ENCODE data around the gene C1orf105.

The C1orf105 gene

DNA sequence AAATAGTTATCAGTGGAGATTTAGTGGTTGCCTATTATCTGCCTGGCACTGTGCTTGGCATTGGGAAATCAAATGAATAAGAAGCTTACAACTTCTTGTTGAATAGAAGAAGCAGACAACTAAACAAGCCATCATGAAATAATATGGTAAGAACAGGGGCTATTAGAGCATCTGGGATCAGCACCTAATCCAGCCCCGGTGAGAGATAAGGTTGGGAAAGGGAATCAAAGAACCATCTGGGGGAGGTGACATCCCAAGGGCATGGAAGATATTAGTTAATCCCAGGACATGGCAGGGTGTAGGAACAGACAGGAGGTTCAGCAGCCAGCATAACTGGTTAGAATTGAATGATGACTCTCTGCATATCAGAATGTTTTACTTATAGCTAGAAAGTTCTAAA is 76.2 kb downstream of the C1orf105 start:
- Histone ChIP-seq H3K18ac (ENCODE audit: low read length) (no peak overlapping the region), H2BK120ac (ENCODE audit: low read depth, low read length) (no peak overlapping the region), H3K9ac (ENCODE audit: low read depth, low read length, poor library complexity) (no peak overlapping the region), H3K4me2 (ENCODE audit: insufficient read depth, low read length, poor library complexity, severe bottlenecking) (no peak overlapping the region), H4K91ac (ENCODE audit: low read depth, low read length, poor library complexity) (no peak overlapping the region), H3K27me3 (ENCODE audit: control insufficient read depth in 3 of 3, insufficient read depth in 3 of 3, low read depth in 1 of 3, low read length in 3 of 3) (peaks cover 0 to 32% (median 0%) of the 10 kb centered on the region in 3 experiments), H2AFZ (ENCODE audit: low read length) (peak overlapping the region; percentile 88), H3K4me1 (ENCODE audit: control insufficient read depth in 2 of 2, insufficient read depth in 1 of 2, low read depth in 1 of 2, low read length in 2 of 2) (peaks cover 2 to 6% of the 10 kb centered on the region in 2 donors), H2AK5ac (ENCODE audit: low read depth, low read length) (no peak overlapping the region), H2BK15ac (ENCODE audit: low read length) (no peak overlapping the region), H2BK12ac (ENCODE audit: low read length) (no peak overlapping the region), H3K9me3 (replicated peaks in 1 of 2; ENCODE audit: control insufficient read depth in 2 of 2, insufficient read depth in 1 of 2, low read depth in 1 of 2, low read length in 2 of 2) (no peaks in the 10 kb centered on the region), H4K8ac (ENCODE audit: low read depth, low read length) (no peak overlapping the region), H3K14ac (ENCODE audit: low read length) (no peak overlapping the region), H2BK5ac (ENCODE audit: low read length) (no peak overlapping the region), H3K36me3 (replicated peaks in 1 of 2; ENCODE audit: control insufficient read depth in 2 of 2, insufficient read depth in 2 of 2, low read length in 2 of 2) (no peaks in the 10 kb centered on the region), H3K23ac (ENCODE audit: low read depth, low read length, poor library complexity) (no peak overlapping the region), H3K27ac (replicated peaks; ENCODE audit: low read length) (no peak overlapping the region), H3K4ac (ENCODE audit: low read length) (no peak overlapping the region), H3K79me1 (ENCODE audit: low read depth, low read length) (no peaks in the 10 kb centered on the region), H3K4me3 (ENCODE audit: low read length in 2 of 2) (no peak overlapping the region)
- DNase-seq (ENCODE audit: low spot score) = no peak
- no CpG with 5 or more reads among the region's 1 CpG for WGBS, 2 donors (ENCODE audit: extremely low coverage in 2 of 2, insufficient read length in 2 of 2, insufficient replicate concordance in 1 of 2)

- peak overlapping the region in 1 of 2 donors; percentile 23 for H3K4me3 ChIP-seq (ENCODE audit: low read length in 2 of 2)
- H4K91ac ChIP-seq (ENCODE audit: low read depth, low read length, poor library complexity) = no peak overlapping the region
- no peaks in the 10 kb centered on the region for H3K36me3 ChIP-seq (replicated peaks in 1 of 2; ENCODE audit: control insufficient read depth in 2 of 2, insufficient read depth in 2 of 2, low read length in 2 of 2)
- no peak overlapping the region for H3K4ac ChIP-seq (ENCODE audit: low read length)
- H3K27ac ChIP-seq (replicated peaks; ENCODE audit: low read length) = peak overlapping the region; percentile 73
- peak; percentile 58 for DNase-seq (ENCODE audit: low spot score)
- H2BK120ac ChIP-seq (ENCODE audit: low read depth, low read length) = no peak overlapping the region
- H3K9me3 ChIP-seq (replicated peaks in 1 of 2; ENCODE audit: control insufficient read depth in 2 of 2, insufficient read depth in 1 of 2, low read depth in 1 of 2, low read length in 2 of 2) = no peaks in the 10 kb centered on the region
- H3K18ac ChIP-seq (ENCODE audit: low read length) = no peak overlapping the region
- WGBS, 2 donors (ENCODE audit: extremely low coverage in 2 of 2, insufficient read length in 2 of 2, insufficient replicate concordance in 1 of 2) = no CpG with 5 or more reads among the region's 5 CpGs
- H3K9ac ChIP-seq (ENCODE audit: low read depth, low read length, poor library complexity) = no peak overlapping the region
- no peak overlapping the region for H2BK12ac ChIP-seq (ENCODE audit: low read length)
- H2BK5ac ChIP-seq (ENCODE audit: low read length) = no peak overlapping the region
- H3K4me1 ChIP-seq (ENCODE audit: control insufficient read depth in 2 of 2, insufficient read depth in 1 of 2, low read depth in 1 of 2, low read length in 2 of 2) = peaks cover 2 to 6% of the 10 kb centered on the region in 2 donors
- H2AFZ ChIP-seq (ENCODE audit: low read length) = peak overlapping the region; percentile 88
- peaks cover 0 to 26% (median 0%) of the 10 kb centered on the region in 3 experiments for H3K27me3 ChIP-seq (ENCODE audit: control insufficient read depth in 3 of 3, insufficient read depth in 3 of 3, low read depth in 1 of 3, low read length in 3 of 3)
- H2AK5ac ChIP-seq (ENCODE audit: low read depth, low read length) = no peak overlapping the region
- no peak overlapping the region for H2BK15ac ChIP-seq (ENCODE audit: low read length)
- H3K79me1 ChIP-seq (ENCODE audit: low read depth, low read length) = no peaks in the 10 kb centered on the region
- H3K14ac ChIP-seq (ENCODE audit: low read length) = no peak overlapping the region
- H3K4me2 ChIP-seq (ENCODE audit: insufficient read depth, low read length, poor library complexity, severe bottlenecking) = no peak overlapping the region
- no peak overlapping the region for H4K8ac ChIP-seq (ENCODE audit: low read depth, low read length)
- H3K23ac ChIP-seq (ENCODE audit: low read depth, low read length, poor library complexity) = no peak overlapping the region
These were observed 76.7 kb downstream of the C1orf105 start for GRCh38 chr1:172497230-172497629.

DNA sequence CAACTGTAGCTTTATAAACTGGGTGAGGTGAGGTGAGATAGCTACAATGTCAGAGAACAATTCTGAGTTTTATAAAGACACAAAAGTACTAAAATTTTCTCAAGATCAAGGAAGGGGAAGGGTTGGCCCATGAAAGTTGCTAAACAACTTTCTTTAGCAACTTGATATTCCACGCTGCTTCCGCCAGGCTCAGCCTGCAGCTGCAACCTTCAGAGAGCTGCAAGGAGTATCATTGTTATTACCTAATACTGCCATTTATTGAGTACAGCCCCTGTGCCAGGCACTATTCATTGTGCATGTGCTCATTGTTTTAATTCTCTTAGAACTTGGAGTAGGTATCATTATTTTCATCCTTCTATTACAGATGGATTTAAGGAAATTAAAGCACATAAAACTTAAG is 78.4 kb downstream of the C1orf105 start:
- no peak overlapping the region for H2BK120ac ChIP-seq (ENCODE audit: low read depth, low read length)
- peaks cover 0 to 23% (median 0%) of the 10 kb centered on the region in 3 experiments for H3K27me3 ChIP-seq (ENCODE audit: control insufficient read depth in 3 of 3, insufficient read depth in 3 of 3, low read depth in 1 of 3, low read length in 3 of 3)
- H2BK5ac ChIP-seq (ENCODE audit: low read length) = no peak overlapping the region
- no peak overlapping the region for H4K8ac ChIP-seq (ENCODE audit: low read depth, low read length)
- no peak overlapping the region for H3K4ac ChIP-seq (ENCODE audit: low read length)
- no peaks in the 10 kb centered on the region for H3K9me3 ChIP-seq (replicated peaks in 1 of 2; ENCODE audit: control insufficient read depth in 2 of 2, insufficient read depth in 1 of 2, low read depth in 1 of 2, low read length in 2 of 2)
- no peak overlapping the region for H2BK12ac ChIP-seq (ENCODE audit: low read length)
- no peak overlapping the region for H3K14ac ChIP-seq (ENCODE audit: low read length)
- H3K4me1 ChIP-seq (ENCODE audit: control insufficient read depth in 2 of 2, insufficient read depth in 1 of 2, low read depth in 1 of 2, low read length in 2 of 2) = peaks cover 2 to 6% of the 10 kb centered on the region in 2 donors
- H3K18ac ChIP-seq (ENCODE audit: low read length) = no peak overlapping the region
- H3K23ac ChIP-seq (ENCODE audit: low read depth, low read length, poor library complexity) = no peak overlapping the region
- H3K27ac ChIP-seq (replicated peaks; ENCODE audit: low read length) = no peak overlapping the region
- no peak overlapping the region for H2BK15ac ChIP-seq (ENCODE audit: low read length)
- H4K91ac ChIP-seq (ENCODE audit: low read depth, low read length, poor library complexity) = no peak overlapping the region
- H3K4me2 ChIP-seq (ENCODE audit: insufficient read depth, low read length, poor library complexity, severe bottlenecking) = no peak overlapping the region
- DNase-seq (ENCODE audit: low spot score) = no peak
- H3K4me3 ChIP-seq (ENCODE audit: low read length in 2 of 2) = no peak overlapping the region
- H3K9ac ChIP-seq (ENCODE audit: low read depth, low read length, poor library complexity) = no peak overlapping the region
- no peak overlapping the region for H2AFZ ChIP-seq (ENCODE audit: low read length)
- no peaks in the 10 kb centered on the region for H3K36me3 ChIP-seq (replicated peaks in 1 of 2; ENCODE audit: control insufficient read depth in 2 of 2, insufficient read depth in 2 of 2, low read length in 2 of 2)
- no peak overlapping the region for H2AK5ac ChIP-seq (ENCODE audit: low read depth, low read length)
- WGBS, 2 donors (ENCODE audit: extremely low coverage in 2 of 2, insufficient read length in 2 of 2, insufficient replicate concordance in 1 of 2) = no CpG with 5 or more reads among the region's 2 CpGs
- H3K79me1 ChIP-seq (ENCODE audit: low read depth, low read length) = no peaks in the 10 kb centered on the region

DNA sequence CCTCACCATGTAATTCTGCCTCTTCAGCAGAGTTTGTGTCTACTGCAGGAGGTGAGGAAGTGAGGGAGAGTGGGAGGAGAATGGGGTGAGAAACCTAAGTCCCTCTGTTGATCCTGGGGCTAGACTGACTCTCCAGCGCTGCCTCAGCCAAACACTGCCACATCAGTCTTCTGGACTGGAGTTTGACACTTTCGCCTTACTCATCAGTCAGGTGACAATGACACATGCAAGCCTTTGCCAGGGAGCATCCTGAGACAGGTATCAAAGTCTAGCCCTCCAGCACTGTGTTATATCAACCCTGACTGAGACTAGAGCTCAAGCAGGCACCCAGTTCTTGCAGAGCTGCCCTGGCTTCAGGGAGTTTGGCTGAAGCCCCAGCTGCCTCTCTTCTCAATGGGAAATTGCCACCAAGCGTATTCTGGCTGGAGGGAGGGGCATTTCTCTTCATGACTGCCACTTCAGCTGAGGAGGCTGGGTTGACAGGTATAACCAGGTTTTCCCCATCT is 79.2 kb downstream of the C1orf105 start:
- Histone ChIP-seq H3K36me3 (replicated peaks in 1 of 2; ENCODE audit: control insufficient read depth in 2 of 2, insufficient read depth in 2 of 2, low read length in 2 of 2) (no peaks in the 10 kb centered on the region), H2BK15ac (ENCODE audit: low read length) (no peak overlapping the region), H2AK5ac (ENCODE audit: low read depth, low read length) (peak overlapping the region; percentile 38), H2AFZ (ENCODE audit: low read length) (no peak overlapping the region), H2BK12ac (ENCODE audit: low read length) (no peak overlapping the region), H3K4me3 (ENCODE audit: low read length in 2 of 2) (no peak overlapping the region), H3K4me1 (ENCODE audit: control insufficient read depth in 2 of 2, insufficient read depth in 1 of 2, low read depth in 1 of 2, low read length in 2 of 2) (peaks cover 2 to 6% of the 10 kb centered on the region in 2 donors), H3K14ac (ENCODE audit: low read length) (no peak overlapping the region), H3K23ac (ENCODE audit: low read depth, low read length, poor library complexity) (no peak overlapping the region), H3K27ac (replicated peaks; ENCODE audit: low read length) (no peak overlapping the region), H3K4ac (ENCODE audit: low read length) (no peak overlapping the region), H3K9ac (ENCODE audit: low read depth, low read length, poor library complexity) (no peak overlapping the region), H3K79me1 (ENCODE audit: low read depth, low read length) (no peaks in the 10 kb centered on the region), H4K8ac (ENCODE audit: low read depth, low read length) (no peak overlapping the region), H3K18ac (ENCODE audit: low read length) (no peak overlapping the region), H2BK120ac (ENCODE audit: low read depth, low read length) (no peak overlapping the region), H3K4me2 (ENCODE audit: insufficient read depth, low read length, poor library complexity, severe bottlenecking) (no peak overlapping the region), H3K27me3 (ENCODE audit: control insufficient read depth in 3 of 3, insufficient read depth in 3 of 3, low read depth in 1 of 3, low read length in 3 of 3) (peaks cover 0 to 17% (median 0%) of the 10 kb centered on the region in 3 experiments), H2BK5ac (ENCODE audit: low read length) (no peak overlapping the region), H3K9me3 (replicated peaks in 1 of 2; ENCODE audit: control insufficient read depth in 2 of 2, insufficient read depth in 1 of 2, low read depth in 1 of 2, low read length in 2 of 2) (no peaks in the 10 kb centered on the region), H4K91ac (ENCODE audit: low read depth, low read length, poor library complexity) (no peak overlapping the region)
- DNase-seq (ENCODE audit: low spot score) = no peak
- WGBS, 2 donors (ENCODE audit: extremely low coverage in 2 of 2, insufficient read length in 2 of 2, insufficient replicate concordance in 1 of 2) = no CpG with 5 or more reads among the region's 3 CpGs

Measured in neuronal stem cell (in vitro differentiated cells).